ENCODE data around the gene GRHL1. TPM values are rescaled to one million over a fixed set of nuclear protein-coding genes. Genes with fewer than 3 reads are reported as not detected.

GRHL1 gene
- total and polyA plus RNA-seq, 8 donors, result 0.95 to 5.3 (median 2.1) TPM

DNA sequence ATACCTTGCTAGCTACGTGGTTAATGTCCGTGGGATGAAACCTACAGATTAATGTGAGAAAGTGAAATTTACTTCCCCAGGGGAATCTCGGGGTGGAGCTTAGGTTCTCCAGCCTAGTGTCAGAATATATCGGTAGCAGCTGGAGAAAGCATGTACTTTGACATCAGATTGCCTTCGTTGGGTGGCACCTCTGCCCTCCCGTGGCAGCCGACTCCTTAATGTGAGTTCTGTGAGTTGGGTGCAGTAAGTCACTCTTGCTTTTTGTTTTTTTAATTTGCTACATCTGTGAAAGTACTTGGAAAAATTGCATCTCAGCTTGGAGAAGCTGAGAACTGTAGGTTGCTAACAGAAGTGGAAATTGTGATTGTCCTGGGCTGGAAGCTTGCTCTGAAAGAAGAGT, 95.4 kb downstream of the GRHL1 start:
- H3K36me3 ChIP-seq, result peaks cover 0 to 41% (median 14%) of the 10 kb centered on the region in 3 donors
- 41 to 42% methylated on average over 7 of the region's 7 CpGs for WGBS, 2 donors
- H3K4me1 ChIP-seq, result peaks cover 31 to 47% (median 37%) of the 10 kb centered on the region in 3 donors
- no peaks in the 10 kb centered on the region for H3K9me3 ChIP-seq
- DNase-seq, result no peak
- H3K27me3 ChIP-seq, result no peaks in the 10 kb centered on the region
- H3K27ac ChIP-seq, result no peak overlapping the region
- intact Hi-C loops (cut with DNase I), result loop anchor here in 2 of 3 donors (5.0 kb wide), 2 partner anchors 60 to 245 kb away; no protein-coding TSS in a partner anchor
- no peak for ATAC-seq
- no peak overlapping the region for H3K4me3 ChIP-seq
- no peak for FAIRE-seq
- TF ChIP-seq, protein P1, sequence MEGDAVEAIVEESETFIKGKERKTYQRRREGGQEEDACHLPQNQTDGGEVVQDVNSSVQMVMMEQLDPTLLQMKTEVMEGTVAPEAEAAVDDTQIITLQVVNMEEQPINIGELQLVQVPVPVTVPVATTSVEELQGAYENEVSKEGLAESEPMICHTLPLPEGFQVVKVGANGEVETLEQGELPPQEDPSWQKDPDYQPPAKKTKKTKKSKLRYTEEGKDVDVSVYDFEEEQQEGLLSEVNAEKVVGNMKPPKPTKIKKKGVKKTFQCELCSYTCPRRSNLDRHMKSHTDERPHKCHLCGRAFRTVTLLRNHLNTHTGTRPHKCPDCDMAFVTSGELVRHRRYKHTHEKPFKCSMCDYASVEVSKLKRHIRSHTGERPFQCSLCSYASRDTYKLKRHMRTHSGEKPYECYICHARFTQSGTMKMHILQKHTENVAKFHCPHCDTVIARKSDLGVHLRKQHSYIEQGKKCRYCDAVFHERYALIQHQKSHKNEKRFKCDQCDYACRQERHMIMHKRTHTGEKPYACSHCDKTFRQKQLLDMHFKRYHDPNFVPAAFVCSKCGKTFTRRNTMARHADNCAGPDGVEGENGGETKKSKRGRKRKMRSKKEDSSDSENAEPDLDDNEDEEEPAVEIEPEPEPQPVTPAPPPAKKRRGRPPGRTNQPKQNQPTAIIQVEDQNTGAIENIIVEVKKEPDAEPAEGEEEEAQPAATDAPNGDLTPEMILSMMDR (IDR thresholded peaks at IDR 0.05), result no peak

DNA sequence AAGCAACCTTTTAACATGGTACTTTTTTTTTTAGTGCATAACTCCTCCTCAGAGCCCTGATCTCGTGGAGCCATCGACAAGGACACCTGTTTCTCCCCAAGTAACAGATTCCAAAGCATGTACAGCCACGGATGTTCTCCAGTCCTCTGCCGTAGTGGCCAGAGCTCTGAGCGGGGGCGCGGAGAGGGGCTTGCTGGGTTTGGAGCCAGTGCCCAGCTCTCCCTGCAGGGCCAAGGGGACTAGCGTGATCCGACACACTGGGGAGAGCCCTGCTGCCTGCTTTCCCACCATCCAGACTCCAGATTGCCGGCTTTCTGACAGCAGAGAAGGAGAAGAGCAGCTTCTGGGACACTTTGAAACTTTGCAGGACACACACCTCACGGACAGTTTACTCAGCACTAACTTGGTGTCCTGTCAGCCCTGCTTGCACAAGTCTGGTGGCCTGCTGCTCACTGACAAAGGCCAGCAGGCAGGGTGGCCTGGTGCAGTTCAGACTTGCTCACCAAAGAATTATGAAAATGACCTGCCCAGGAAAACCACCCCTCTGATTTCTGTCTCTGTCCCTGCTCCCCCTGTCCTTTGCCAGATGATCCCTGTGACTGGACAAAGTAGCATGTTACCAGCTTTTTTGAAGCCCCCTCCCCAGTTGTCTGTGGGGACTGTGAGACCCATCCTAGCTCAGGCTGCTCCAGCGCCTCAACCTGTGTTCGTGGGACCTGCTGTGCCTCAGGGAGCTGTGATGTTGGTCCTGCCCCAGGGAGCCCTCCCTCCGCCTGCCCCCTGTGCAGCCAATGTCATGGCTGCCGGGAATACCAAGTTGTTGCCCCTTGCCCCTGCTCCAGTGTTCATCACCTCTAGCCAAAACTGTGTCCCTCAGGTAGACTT, 96.4 kb downstream of the GRHL1 start:
- TF ChIP-seq, protein P1 (IDR thresholded peaks at IDR 0.05), result no peak
- no peak for FAIRE-seq
- DNase-seq, result peak in 2 of 6 donors; percentile 57 to 64
- intact Hi-C loops (cut with DNase I), result loop anchor here in 2 of 3 donors (5.0 kb wide), 2 partner anchors 61 to 246 kb away; no protein-coding TSS in a partner anchor
- H3K4me3 ChIP-seq, result peak overlapping the region in 1 of 4 donors; percentile 22
- no peak overlapping the region for H3K27ac ChIP-seq
- H3K27me3 ChIP-seq, result no peaks in the 10 kb centered on the region
- 72 to 79% methylated on average over 15 of the region's 15 CpGs for WGBS, 2 donors
- no peak for ATAC-seq
- H3K9me3 ChIP-seq, result no peaks in the 10 kb centered on the region
- peaks cover 0 to 51% (median 19%) of the 10 kb centered on the region in 3 donors for H3K36me3 ChIP-seq
- H3K4me1 ChIP-seq, result peaks cover 28 to 41% (median 32%) of the 10 kb centered on the region in 3 donors

DNA sequence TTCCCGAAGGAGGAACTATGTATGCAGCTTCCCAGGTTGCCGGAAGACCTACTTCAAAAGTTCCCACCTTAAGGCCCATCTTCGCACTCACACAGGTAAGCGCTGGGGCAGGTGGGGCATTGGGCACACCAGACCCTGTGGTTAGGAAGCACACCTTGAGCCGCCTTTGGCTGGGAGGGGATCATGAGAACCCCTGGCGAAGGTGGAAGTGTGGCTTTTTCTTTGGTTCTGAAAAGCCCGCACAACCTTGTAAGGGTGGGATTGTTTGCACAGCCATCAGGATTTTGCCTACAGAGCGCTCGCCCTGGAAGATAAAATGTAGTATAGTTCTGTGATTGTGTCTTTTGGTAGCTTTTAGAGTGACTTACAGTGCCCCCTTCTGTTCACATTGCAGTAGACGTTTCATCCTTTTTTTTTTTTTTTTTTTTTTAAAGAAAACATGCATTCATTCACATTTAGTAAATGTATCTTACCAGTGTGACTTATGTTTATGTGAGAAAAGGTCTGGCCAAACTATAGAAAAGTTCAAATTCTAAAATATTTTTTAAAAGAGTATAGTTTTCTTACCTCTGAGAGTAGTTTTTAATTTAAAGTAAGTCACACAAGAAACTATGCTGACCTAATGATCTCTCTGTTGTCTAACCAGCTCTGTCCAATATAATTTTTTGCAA, 97.1 kb downstream of the GRHL1 start:
- peak overlapping the region in 1 of 4 donors; percentile 22 for H3K4me3 ChIP-seq
- H3K27me3 ChIP-seq, result no peaks in the 10 kb centered on the region
- H3K9me3 ChIP-seq, result no peaks in the 10 kb centered on the region
- peaks cover 0 to 58% (median 19%) of the 10 kb centered on the region in 3 donors for H3K36me3 ChIP-seq
- 48 to 50% methylated on average over 10 of the region's 10 CpGs for WGBS, 2 donors
- ATAC-seq (peak in 2 of 4 donors; percentile 9 to 22), DNase-seq (peak in 3 of 6 donors; percentile 21 to 48 (median 31)), FAIRE-seq (peak; percentile 91)
- H3K27ac ChIP-seq, result peak overlapping the region in 1 of 4 donors; percentile 10
- H3K4me1 ChIP-seq, result peaks cover 35 to 43% (median 40%) of the 10 kb centered on the region in 3 donors
- intact Hi-C loops (cut with DNase I), result loop anchor here in 2 of 3 donors (5.0 kb wide), 2 partner anchors 61 to 246 kb away; no protein-coding TSS in a partner anchor
- TF ChIP-seq, protein P1 (IDR thresholded peaks at IDR 0.05), result peak in 3 of 4 donors; percentile 42 to 49 (median 46)

Other genes starting within 250 kb of the GRHL1 start
- gene TAF1B, start 108.2 kb upstream of the GRHL1 start, total RNA-seq, result 10 to 100 TPM in 1 of 6 donors, 1 to 10 TPM in 5; 5.1 to 11.4 (median 6.2) TPM
- 1 to 10 TPM; 2.3 to 3.5 TPM for gene TAF1B, start 108.2 kb upstream of the GRHL1 start, polyA plus RNA-seq
- gene KLF11, start 91.9 kb downstream of the GRHL1 start, total RNA-seq, result 10 to 100 TPM; 17.3 to 41.2 (median 27.0) TPM
- 10 to 100 TPM in 1 of 2 donors, 1 to 10 TPM in 1; 6.4 to 16.4 TPM for gene KLF11, start 91.9 kb downstream of the GRHL1 start, polyA plus RNA-seq
- gene CYS1, start 128.7 kb downstream of the GRHL1 start, total RNA-seq, result 10 to 100 TPM; 19.4 to 27.9 (median 21.7) TPM
- 10 to 100 TPM; 18.9 to 51.3 TPM for gene CYS1, start 128.7 kb downstream of the GRHL1 start, polyA plus RNA-seq
- gene RRM2, start 171.0 kb downstream of the GRHL1 start, total RNA-seq, result 1 to 10 TPM in 4 of 6 donors, under 1 TPM in 2; 0.24 to 3.0 (median 2.1) TPM
- under 1 TPM; 0.16 to 0.27 TPM for gene RRM2, start 171.0 kb downstream of the GRHL1 start, polyA plus RNA-seq

All from pancreas (tissue), 10 donors.